Inflammatory macrophage treated with lipopolysaccharide for 1 hour (primary cell): ENCODE measurements around the gene SAE1.
A peak's percentile ranks its signal among the peaks of the same experiment; 100 is the strongest.

Source experiments
- DNase-seq, 2 donors: peaks; one replicate each; pipeline ENCODE4 v3.0.0-alpha.2; 2020 to 2022

SAE1 gene

GRCh38 chr19:47107202-47107952 lies 23.3 kb upstream of the SAE1 start:
- DNase-seq: peak in 1 of 2 donors; percentile 20

- no peak for DNase-seq
Observed at GRCh38 chr19:47107953-47108746, 22.5 kb upstream of the SAE1 start.

GRCh38 chr19:47109177-47109540 lies 21.5 kb upstream of the SAE1 start:
- no peak for DNase-seq

DNA sequence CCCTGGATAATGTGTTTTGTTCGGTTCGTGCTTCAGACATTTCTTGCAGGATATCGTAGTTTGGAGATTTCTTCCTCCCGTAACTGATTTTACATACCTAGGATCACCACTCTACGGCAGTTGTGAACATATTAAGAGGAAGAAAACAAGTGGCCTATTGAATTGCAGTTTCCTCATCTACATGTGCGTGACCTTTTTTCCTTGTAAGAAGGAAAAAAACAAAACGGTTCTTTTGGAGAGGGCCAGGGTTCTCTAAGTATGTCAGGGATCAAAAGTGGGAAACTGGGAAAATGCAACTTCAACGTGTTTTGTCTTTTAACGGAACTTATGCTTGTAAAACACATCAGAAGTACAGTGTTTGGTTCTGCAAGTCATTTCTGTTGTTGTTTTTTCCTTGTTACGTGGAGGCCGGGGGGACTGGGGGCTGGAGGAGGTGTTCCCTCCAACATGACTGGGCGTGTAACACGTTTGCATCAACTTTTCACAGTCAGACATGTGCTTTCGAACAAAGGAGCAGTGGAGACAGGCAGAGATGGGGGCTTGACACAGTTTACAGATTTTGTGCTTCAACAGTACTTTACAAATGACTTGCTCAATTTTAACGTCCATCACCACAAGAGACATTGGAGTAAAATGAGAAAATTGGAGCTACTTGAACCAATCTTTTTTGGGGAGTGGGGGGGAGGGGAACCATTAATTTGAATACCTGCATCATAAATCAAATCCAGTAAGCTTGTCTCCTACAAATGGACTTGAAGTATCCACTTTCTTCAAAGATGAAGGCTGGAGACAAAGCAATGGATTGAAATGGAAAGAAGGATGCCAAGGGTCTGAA lies 20.9 kb upstream of the SAE1 start:
- DNase-seq: peak; percentile 33 to 42

GRCh38 chr19:47110521-47111005 lies 20.1 kb upstream of the SAE1 start:
- no peak for DNase-seq

GRCh38 chr19:47111006-47111621 lies 19.5 kb upstream of the SAE1 start:
- DNase-seq: peak; percentile 74 to 80

DNA sequence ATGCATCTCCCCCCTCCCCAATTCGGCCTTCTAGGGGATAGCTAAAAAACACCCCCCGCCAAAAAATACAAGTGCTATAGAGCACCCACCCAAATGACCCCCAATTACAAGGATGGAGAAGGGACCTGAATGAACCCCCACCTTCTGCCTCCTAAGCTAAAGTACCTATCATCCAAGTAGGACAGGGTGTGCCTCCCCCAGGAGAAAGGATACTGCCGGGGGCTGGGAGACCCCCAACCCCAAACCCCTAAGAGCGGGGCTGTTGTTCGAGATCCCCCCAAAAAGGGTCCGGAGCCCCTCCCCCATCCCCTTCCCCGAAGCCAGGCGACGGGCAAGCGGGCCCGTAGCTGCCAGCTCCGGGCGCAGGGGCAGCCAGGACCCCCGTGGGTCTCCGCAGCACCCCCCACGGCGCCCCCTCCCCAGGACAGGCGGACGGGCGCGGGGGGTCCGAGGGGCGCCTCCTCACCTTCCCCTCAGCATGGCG lies 18.9 kb upstream of the SAE1 start:
- DNase-seq: no peak

- DNase-seq: peak; percentile 72 to 75
Observed at GRCh38 chr19:47112166-47112996, 18.3 kb upstream of the SAE1 start.

- DNase-seq: peak; percentile 99
Observed at GRCh38 chr19:47112997-47113849, 17.4 kb upstream of the SAE1 start, which contains the start of gene ZC3H4. Gene ZC3H4 (minus strand): TSS chr19:47113776. CDS start chr19:47112584, 1,192 bp downstream.

GRCh38 chr19:47113850-47114651 lies 16.6 kb upstream of the SAE1 start:
- DNase-seq: no peak

DNA sequence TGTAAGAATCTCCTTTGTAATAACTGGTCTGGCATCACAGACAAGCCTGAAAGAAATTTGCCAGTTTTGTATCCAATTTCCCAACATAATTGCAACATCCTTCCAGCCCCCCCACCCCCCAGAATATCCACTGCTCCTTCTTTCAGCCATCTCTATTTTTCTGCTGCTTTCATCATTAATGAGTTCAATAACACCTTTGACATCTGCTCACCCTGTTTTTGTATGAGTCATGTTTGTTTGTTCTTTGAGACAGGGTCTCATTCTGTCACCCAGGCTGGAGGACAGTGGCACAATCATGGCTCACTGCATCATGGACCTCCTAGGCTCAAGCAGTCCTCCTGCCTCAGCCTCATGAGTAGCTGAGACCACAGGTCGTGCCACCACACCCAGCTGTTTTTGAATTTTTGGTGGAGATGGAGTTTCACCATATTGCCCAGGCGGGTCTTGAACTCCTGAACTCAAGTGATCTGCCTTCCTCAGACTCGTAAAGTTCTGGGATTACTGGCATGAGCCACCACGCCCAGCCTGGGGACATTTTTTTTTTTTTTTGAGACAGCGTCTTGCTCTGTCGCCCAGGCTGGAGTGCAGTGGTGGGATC lies 10.1 kb upstream of the SAE1 start:
- DNase-seq: no peak

DNA sequence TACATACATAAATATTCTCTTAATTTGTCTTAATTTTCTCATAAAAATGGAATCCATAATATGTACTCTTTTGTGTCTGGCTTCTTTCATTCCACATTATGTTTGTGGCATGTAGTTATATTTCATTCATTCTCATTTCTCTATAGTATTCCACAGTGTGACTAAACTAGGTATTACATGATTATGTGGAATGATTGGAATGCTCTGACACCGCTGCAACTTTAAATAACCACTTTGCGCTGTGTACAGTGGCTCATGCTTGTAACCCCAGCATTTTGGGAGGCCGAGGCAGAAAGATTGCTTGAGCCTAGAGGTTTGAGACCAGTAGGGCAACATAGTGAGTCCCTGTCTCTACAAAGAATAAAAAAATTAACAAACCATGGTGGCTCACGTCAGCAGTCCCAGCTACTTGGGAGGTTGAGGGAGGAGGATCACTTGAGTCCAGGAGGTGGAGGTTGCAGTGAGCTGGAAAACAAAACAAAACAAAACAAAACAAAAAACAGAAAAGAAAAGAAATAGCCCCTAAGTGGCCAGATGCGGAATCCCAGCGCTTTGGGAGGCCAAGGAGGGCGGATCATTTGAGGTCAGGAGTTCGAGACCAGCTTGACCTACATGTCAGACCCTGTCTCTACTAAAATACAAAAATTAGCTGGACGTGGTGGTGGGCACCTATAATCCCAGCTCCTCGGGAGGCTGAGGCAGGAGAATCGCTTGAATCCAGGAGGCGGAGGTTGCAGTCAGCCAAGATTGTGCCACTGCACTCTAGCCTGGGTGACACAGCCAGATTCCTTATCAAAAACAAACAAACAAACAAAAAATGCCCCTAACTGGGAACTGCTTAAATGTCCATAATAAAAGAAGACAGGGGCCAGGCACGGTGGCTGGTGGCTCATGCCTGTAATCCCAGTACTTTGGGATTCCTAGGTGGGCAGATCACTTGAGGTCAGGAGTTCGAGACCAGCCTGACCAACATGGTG lies 8.0 kb upstream of the SAE1 start:
- DNase-seq: no peak

- no peak for DNase-seq
Observed at GRCh38 chr19:47123406-47123805, 7.2 kb upstream of the SAE1 start.

GRCh38 chr19:47124937-47125668 lies 5.5 kb upstream of the SAE1 start:
- DNase-seq: peak; percentile 57 to 93

DNA sequence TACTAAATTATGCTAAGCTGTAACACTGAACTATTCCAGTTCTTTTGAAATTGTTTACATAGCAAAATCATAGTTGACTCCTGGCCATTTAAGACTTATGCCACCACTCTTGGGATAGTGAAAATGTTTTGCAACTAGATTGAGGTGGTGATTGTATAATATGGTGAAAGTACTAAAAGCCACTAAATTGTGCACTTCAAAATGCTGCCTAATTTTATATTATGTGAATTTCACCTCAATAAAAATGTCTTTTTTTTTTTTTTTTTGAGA lies 5.0 kb upstream of the SAE1 start:
- no peak for DNase-seq

DNA sequence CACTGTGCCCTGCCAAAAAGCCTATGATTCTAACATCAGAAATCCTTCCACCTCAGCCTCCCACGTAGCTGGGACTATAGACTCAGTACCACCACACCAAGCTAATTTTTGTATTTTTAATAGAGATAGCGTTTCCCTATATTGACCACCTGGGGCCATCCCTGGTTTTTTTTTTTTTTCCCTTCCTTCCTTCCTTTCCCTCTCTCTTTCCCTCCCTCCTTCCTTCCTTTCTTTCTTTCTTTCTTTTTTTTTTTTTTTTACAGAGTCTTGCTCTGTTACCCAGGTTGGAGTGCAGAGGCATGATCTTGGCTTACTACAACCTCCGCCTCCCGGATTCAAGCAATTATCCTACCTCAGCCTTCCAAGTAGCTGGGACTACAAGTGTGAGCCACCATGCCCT lies 1.1 kb upstream of the SAE1 start:
- DNase-seq: no peak

DNA sequence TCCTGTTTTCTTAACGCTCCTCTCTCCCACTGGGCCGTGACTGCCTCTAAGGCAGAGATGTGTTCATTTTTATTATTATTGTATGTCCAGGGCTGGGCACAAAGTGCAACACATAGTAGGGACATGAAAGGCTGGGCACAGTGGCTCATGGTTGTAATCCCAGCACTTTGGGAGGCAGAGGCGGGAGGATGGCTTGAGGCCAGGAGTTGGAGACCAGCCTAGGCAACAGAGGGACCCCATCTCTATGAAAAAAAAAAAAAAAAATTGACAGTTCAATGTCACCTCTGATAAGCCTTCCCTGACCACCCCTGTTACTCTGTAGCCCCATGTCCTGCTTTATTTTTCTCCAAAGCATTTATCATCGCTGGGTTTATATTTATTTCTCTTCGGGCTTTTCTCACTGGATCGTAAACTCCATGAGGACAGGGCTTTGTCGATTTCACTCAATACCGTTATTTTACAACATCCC lies 481 bp upstream of the SAE1 start:
- no peak for DNase-seq
